ENCODE data around the gene PPP1R11. TPM values are rescaled to one million over a fixed set of nuclear protein-coding genes. Genes with fewer than 3 reads are reported as not detected.

The PPP1R11 gene
- total RNA-seq, 1 experiment from 2014 or later: 23.8 TPM

- Histone ChIP-seq H3K9ac (ENCODE audit: extremely low read depth, insufficient read length, low read length) (no peak overlapping the region), H2BK15ac (ENCODE audit: low read depth, low read length) (no peak overlapping the region), H2BK20ac (ENCODE audit: low read depth, low read length, poor library complexity, severe bottlenecking) (no peak overlapping the region), H3T11ph (ENCODE audit: low read length) (no peak overlapping the region), H3K4ac (ENCODE audit: low read depth, low read length) (no peak overlapping the region), H3K18ac (ENCODE audit: insufficient read length, low read depth, low read length) (no peak overlapping the region), H4K20me1 (ENCODE audit: control insufficient read depth, insufficient read depth, insufficient read length) (no peaks in the 10 kb centered on the region), H3K4me2 (ENCODE audit: insufficient read depth, insufficient read length, low read length) (no peak overlapping the region), H3K27me3 (ENCODE audit: insufficient read depth, low read length) (no peaks in the 10 kb centered on the region), H3K79me2 (ENCODE audit: insufficient read depth, low read length) (no peaks in the 10 kb centered on the region), H2BK12ac (ENCODE audit: insufficient read length, low read depth, low read length) (no peak overlapping the region), H2BK120ac (ENCODE audit: low read depth, low read length, poor library complexity, severe bottlenecking) (no peak overlapping the region), H3K27ac (ENCODE audit: insufficient read length, low read depth, low read length) (no peak overlapping the region), H3K23me2 (ENCODE audit: insufficient read length, low read depth, low read length, poor library complexity, severe bottlenecking) (no peaks in the 10 kb centered on the region), H3K4me1 (ENCODE audit: insufficient read depth, low read length) (no peaks in the 10 kb centered on the region), H3K23ac (ENCODE audit: insufficient read length, low read depth, low read length) (no peak overlapping the region), H3K9me3 (ENCODE audit: control insufficient read depth, low read depth, low read length) (no peaks in the 10 kb centered on the region), H3K79me1 (ENCODE audit: insufficient read depth, low read depth, low read length, poor library complexity, severe bottlenecking) (no peaks in the 10 kb centered on the region), H4K91ac (ENCODE audit: insufficient read length, low read depth, low read length) (no peak overlapping the region), H2AK5ac (ENCODE audit: insufficient read length, low read length) (no peak overlapping the region), H4K5ac (ENCODE audit: insufficient read length, low read depth, low read length) (no peak overlapping the region), H4K8ac (replicated peaks; ENCODE audit: insufficient read length, low read depth, low read length) (no peak overlapping the region), H2AFZ (ENCODE audit: low read length) (no peak overlapping the region), H2BK5ac (ENCODE audit: insufficient read length, low read length) (no peak overlapping the region), H3K14ac (ENCODE audit: insufficient read depth, low read length) (no peak overlapping the region), H3K56ac (ENCODE audit: insufficient read length, low read depth, low read length) (no peak overlapping the region)
- Mint-ChIP-seq H3K27ac (no peak overlapping the region), H3K4me3 (no peak overlapping the region), H3K27me3 (ENCODE audit: low read depth) (peaks cover 2% of the 10 kb centered on the region; the same call in 1 of the 2 replicates), H3K4me1 (no peaks in the 10 kb centered on the region), H3K36me3 (ENCODE audit: insufficient read depth in 1 of 3, low read depth in 3 of 3) (no peaks in the 10 kb centered on the region; a peak in 1 of 7 replicates), H3K9me3 (no peaks in the 10 kb centered on the region)
- WGBS (ENCODE audit: extremely low coverage, insufficient read length, low lambda C conversion rate): no CpG with 5 or more reads among the region's 2 CpGs
- no peak for DNase-seq
- TF ChIP-seq CTCF (conservative IDR thresholded peaks at IDR 0.05): no peak
Observed at GRCh38 chr6:30047220-30047619, 19.8 kb upstream of the PPP1R11 start.
